Measurements from ENCODE around the gene C9orf57.

Gene C9orf57

GRCh38 chr9:72044095-72044494 is 16.3 kb downstream of the C9orf57 start:
- TF ChIP-seq CTCF (IDR thresholded peaks at IDR 0.05; ENCODE audit: low read length), result no peak
- no peak for TF ChIP-seq EZH2 (IDR thresholded peaks at IDR 0.05; ENCODE audit: borderline replicate concordance, low read length)
- no peaks in the 10 kb centered on the region for H3K36me3 ChIP-seq (ENCODE audit: insufficient read depth, low read length)
- H3K27ac ChIP-seq (ENCODE audit: low read depth, low read length, poor library complexity, severe bottlenecking), result no peak overlapping the region
- H4K20me1 ChIP-seq (ENCODE audit: insufficient read depth, low read length), result no peaks in the 10 kb centered on the region
- H3K4me2 ChIP-seq (ENCODE audit: low read length), result no peak overlapping the region
- no peaks in the 10 kb centered on the region for H3K79me2 ChIP-seq (ENCODE audit: insufficient read depth, low read length)
- H3K9me3 ChIP-seq (ENCODE audit: low read length), result no peaks in the 10 kb centered on the region
- no peak overlapping the region for H3K9ac ChIP-seq (ENCODE audit: low read length)
- H2AFZ ChIP-seq (ENCODE audit: low read length), result no peak overlapping the region
- H3K4me1 ChIP-seq (ENCODE audit: insufficient read depth, low read length, severe bottlenecking), result no peaks in the 10 kb centered on the region
- no peaks in the 10 kb centered on the region for H3K27me3 ChIP-seq (ENCODE audit: insufficient read depth, low read length)
- H3K4me3 ChIP-seq (ENCODE audit: low read depth, low read length, poor library complexity, severe bottlenecking), result no peak overlapping the region
- no peaks in the 10 kb centered on the region for H3K9me2 ChIP-seq (ENCODE audit: low read depth, low read length)
- no peaks in the 10 kb centered on the region for H3F3A ChIP-seq (ENCODE audit: insufficient read depth, low read length)

GRCh38 chr9:72043576-72043975 is 16.8 kb downstream of the C9orf57 start:
- Histone ChIP-seq H3K36me3 (ENCODE audit: insufficient read depth, low read length) (no peaks in the 10 kb centered on the region), H3K9me2 (ENCODE audit: low read depth, low read length) (no peaks in the 10 kb centered on the region), H3K4me3 (ENCODE audit: low read depth, low read length, poor library complexity, severe bottlenecking) (no peak overlapping the region), H3K4me1 (ENCODE audit: insufficient read depth, low read length, severe bottlenecking) (no peaks in the 10 kb centered on the region), H3K27me3 (ENCODE audit: insufficient read depth, low read length) (no peaks in the 10 kb centered on the region), H3F3A (ENCODE audit: insufficient read depth, low read length) (no peaks in the 10 kb centered on the region), H4K20me1 (ENCODE audit: insufficient read depth, low read length) (no peaks in the 10 kb centered on the region), H3K9me3 (ENCODE audit: low read length) (no peaks in the 10 kb centered on the region), H3K27ac (ENCODE audit: low read depth, low read length, poor library complexity, severe bottlenecking) (no peak overlapping the region), H3K79me2 (ENCODE audit: insufficient read depth, low read length) (no peaks in the 10 kb centered on the region), H3K9ac (ENCODE audit: low read length) (no peak overlapping the region), H3K4me2 (ENCODE audit: low read length) (no peak overlapping the region), H2AFZ (ENCODE audit: low read length) (no peak overlapping the region)
- TF ChIP-seq CTCF (IDR thresholded peaks at IDR 0.05; ENCODE audit: low read length), result peak; percentile 15; the same call in 1 of the 2 replicates
- no peak for TF ChIP-seq EZH2 (IDR thresholded peaks at IDR 0.05; ENCODE audit: borderline replicate concordance, low read length)

GRCh38 chr9:72042928-72043327 is 17.5 kb downstream of the C9orf57 start:
- no peak overlapping the region for H3K4me2 ChIP-seq (ENCODE audit: low read length)
- no peak overlapping the region for H3K4me3 ChIP-seq (ENCODE audit: low read depth, low read length, poor library complexity, severe bottlenecking)
- TF ChIP-seq EZH2 (IDR thresholded peaks at IDR 0.05; ENCODE audit: borderline replicate concordance, low read length) (no peak), CTCF (IDR thresholded peaks at IDR 0.05; ENCODE audit: low read length) (no peak)
- no peaks in the 10 kb centered on the region for H3K9me2 ChIP-seq (ENCODE audit: low read depth, low read length)
- H3K27ac ChIP-seq (ENCODE audit: low read depth, low read length, poor library complexity, severe bottlenecking), result no peak overlapping the region
- H3K27me3 ChIP-seq (ENCODE audit: insufficient read depth, low read length), result no peaks in the 10 kb centered on the region
- H3K9ac ChIP-seq (ENCODE audit: low read length), result no peak overlapping the region
- H3K4me1 ChIP-seq (ENCODE audit: insufficient read depth, low read length, severe bottlenecking), result no peaks in the 10 kb centered on the region
- no peaks in the 10 kb centered on the region for H3F3A ChIP-seq (ENCODE audit: insufficient read depth, low read length)
- no peak overlapping the region for H2AFZ ChIP-seq (ENCODE audit: low read length)
- no peaks in the 10 kb centered on the region for H3K36me3 ChIP-seq (ENCODE audit: insufficient read depth, low read length)
- no peaks in the 10 kb centered on the region for H3K9me3 ChIP-seq (ENCODE audit: low read length)
- no peaks in the 10 kb centered on the region for H3K79me2 ChIP-seq (ENCODE audit: insufficient read depth, low read length)
- H4K20me1 ChIP-seq (ENCODE audit: insufficient read depth, low read length), result no peaks in the 10 kb centered on the region

All from OCI-LY1 (cell line).